Fibroblast of lung (primary cell): ENCODE measurements around the gene RNF223. TPM values are rescaled to one million over a fixed set of nuclear protein-coding genes. Genes with fewer than 3 reads are reported as not detected.

Source experiments
- DNase-seq, 2 donors: peaks; one replicate each; pipeline versions ENCODE4 v3.0.0 to v3.0.0-alpha.2; 2010; ENCODE audit warnings: low read depth in 2 of 2
- H2AFZ ChIP-seq: 2 replicates; pipeline ENCODE4 v1.5.1; 2012; ENCODE audit warnings: low read length, control low read depth, inconsistent platforms
- H3K27ac ChIP-seq: 2 replicates; pipeline ENCODE4 v1.5.1; 2011; ENCODE audit warnings: low read length, control low read depth; ENCODE audit not compliant: insufficient read depth
- H3K27me3 ChIP-seq: 2 replicates; pipeline ENCODE4 v1.5.1; 2011; ENCODE audit warnings: mild to moderate bottlenecking, low read length; ENCODE audit not compliant: control insufficient read depth, insufficient read depth
- H3K36me3 ChIP-seq: 2 replicates; pipeline ENCODE4 v1.5.1; 2011; ENCODE audit warnings: low read length; ENCODE audit not compliant: control insufficient read depth, insufficient read depth
- H3K4me1 ChIP-seq: 2 replicates; pipeline ENCODE4 v1.5.1; 2011; ENCODE audit warnings: low read length; ENCODE audit not compliant: control insufficient read depth, insufficient read depth; ENCODE audit errors: extremely low read depth
- H3K4me2 ChIP-seq: 2 replicates; pipeline ENCODE4 v1.5.1; 2011; ENCODE audit warnings: low read length, control low read depth; ENCODE audit not compliant: insufficient read depth; ENCODE audit errors: extremely low read depth
- H3K4me3 ChIP-seq, 4 experiments: fragments of 200-600 bp in 1 of 4; sonication (generic) in 1 of 4; replicated peaks in 1 of 4; 2 replicates each; pipeline ENCODE4 v1.5.1; 2011 to 2016; ENCODE audit warnings: low read length in 4 of 4, low read depth in 3 of 4, mild to moderate bottlenecking in 3 of 4, control low read depth in 2 of 4, inconsistent platforms in 1 of 4, mixed read lengths in 1 of 4; ENCODE audit not compliant: insufficient read depth in 1 of 4; ENCODE audit errors: control extremely low read depth in 1 of 4
- H3K79me2 ChIP-seq: 2 replicates; pipeline ENCODE4 v1.5.1; 2012; ENCODE audit warnings: mild to moderate bottlenecking, low read length, inconsistent platforms; ENCODE audit not compliant: control insufficient read depth, insufficient read depth
- H3K9ac ChIP-seq: 2 replicates; pipeline ENCODE4 v1.5.1; 2011; ENCODE audit warnings: mild to moderate bottlenecking, low read length, control low read depth; ENCODE audit not compliant: insufficient read depth
- H3K9me3 ChIP-seq: 2 replicates; pipeline ENCODE4 v1.5.1; 2012; ENCODE audit warnings: low read depth, low read length; ENCODE audit not compliant: control insufficient read depth, insufficient read depth
- H4K20me1 ChIP-seq: 2 replicates; pipeline ENCODE4 v1.5.1; 2011; ENCODE audit warnings: low read length; ENCODE audit not compliant: control insufficient read depth, insufficient read depth; ENCODE audit errors: extremely low read depth
- CTCF ChIP-seq, 2 donors: IDR thresholded peaks in 1 of 2; conservative IDR thresholded peaks in 1 of 2; 1 replicate in 1 of 2; 2 replicates in 1 of 2; pipeline ENCODE4 v1.5.1; 2011 to 2012; ENCODE audit warnings: low read length in 2 of 2, control low read depth in 1 of 2, inconsistent platforms in 1 of 2, low read depth in 1 of 2, mild to moderate bottlenecking in 1 of 2
- EZH2 ChIP-seq: IDR thresholded peaks from 2 replicates; pipeline ENCODE4 v1.5.1; 2012; ENCODE audit warnings: low read length, control low read depth, mild to moderate bottlenecking; ENCODE audit errors: missing control alignments
- polyA plus RNA-seq, 2 donors: library from polyadenylated mRNA; depleted of rRNA in 1 of 2; stranded (reverse) in 1 of 2; unstranded in 1 of 2; fragments of >200 nt; gene quantifications; 2 replicates each; pipeline ENCODE4 v1.2.1, GENCODE V29; 2011 to 2012; ENCODE audit warnings: missing spikeins in 1 of 2
- total RNA-seq: library from RNA; depleted of rRNA; stranded (reverse); fragments of >200 nt; gene quantifications from 2 replicates; pipeline ENCODE4 v1.2.1, GENCODE V29; 2014

RNF223 gene
- total and polyA plus RNA-seq, 2 donors (not counting 1 experiment from before 2014, with no cell fraction given), result not detected

- no peak for TF ChIP-seq CTCF (conservative IDR thresholded peaks at IDR 0.05 in 1 of 2, IDR thresholded peaks at IDR 0.05 in 1 of 2; ENCODE audit: low read depth in 1 of 2, low read length in 2 of 2)
- peak; percentile 55 for TF ChIP-seq EZH2
- Histone ChIP-seq H3K36me3 (no peaks in the 10 kb centered on the region), H3K9me3 (no peaks in the 10 kb centered on the region), H3K4me3 (peak overlapping the region in 1 of 4 experiments; percentile 33), H4K20me1 (peaks cover 1% of the 10 kb centered on the region), H3K9ac (peak overlapping the region; percentile 7), H3K4me1 (no peaks in the 10 kb centered on the region), H3K27me3 (no peaks in the 10 kb centered on the region), H3K4me2 (peak overlapping the region; percentile 35), H2AFZ (no peak overlapping the region), H3K27ac (no peak overlapping the region), H3K79me2 (no peaks in the 10 kb centered on the region)
- no peak for DNase-seq
Observed at GRCh38 chr1:1033731-1034438, 40.2 kb downstream of the RNF223 start.

- H3K4me1 ChIP-seq, result no peaks in the 10 kb centered on the region
- H3K4me2 ChIP-seq, result no peak overlapping the region
- H3K36me3 ChIP-seq, result no peaks in the 10 kb centered on the region
- H3K9me3 ChIP-seq, result no peaks in the 10 kb centered on the region
- DNase-seq, result peak; percentile 61 to 72
- H3K27me3 ChIP-seq, result no peaks in the 10 kb centered on the region
- H4K20me1 ChIP-seq, result peaks cover 1% of the 10 kb centered on the region
- peak; percentile 45 for TF ChIP-seq EZH2
- peak; percentile 51 to 62 for TF ChIP-seq CTCF (conservative IDR thresholded peaks at IDR 0.05 in 1 of 2, IDR thresholded peaks at IDR 0.05 in 1 of 2; ENCODE audit: low read depth in 1 of 2, low read length in 2 of 2)
- H3K4me3 ChIP-seq, result peak overlapping the region in 2 of 4 experiments; percentile 31 to 50
- H3K27ac ChIP-seq, result no peak overlapping the region
- H2AFZ ChIP-seq, result no peak overlapping the region
- H3K9ac ChIP-seq, result no peak overlapping the region
- no peaks in the 10 kb centered on the region for H3K79me2 ChIP-seq
Observed at GRCh38 chr1:1033009-1033587, 41.0 kb downstream of the RNF223 start.

- no peak overlapping the region for H3K4me2 ChIP-seq
- no peaks in the 10 kb centered on the region for H3K9me3 ChIP-seq
- H2AFZ ChIP-seq, result no peak overlapping the region
- DNase-seq, result no peak
- H4K20me1 ChIP-seq, result peaks cover 1% of the 10 kb centered on the region
- H3K36me3 ChIP-seq, result no peaks in the 10 kb centered on the region
- no peak overlapping the region for H3K27ac ChIP-seq
- no peaks in the 10 kb centered on the region for H3K27me3 ChIP-seq
- no peak overlapping the region for H3K4me3 ChIP-seq
- H3K9ac ChIP-seq, result no peak overlapping the region
- no peaks in the 10 kb centered on the region for H3K79me2 ChIP-seq
- TF ChIP-seq EZH2, result no peak
- TF ChIP-seq CTCF (conservative IDR thresholded peaks at IDR 0.05 in 1 of 2, IDR thresholded peaks at IDR 0.05 in 1 of 2; ENCODE audit: low read depth in 1 of 2, low read length in 2 of 2), result no peak
- H3K4me1 ChIP-seq, result no peaks in the 10 kb centered on the region
Observed at GRCh38 chr1:1032424-1032823, 41.7 kb downstream of the RNF223 start.
